ENCODE results near the gene GALNT9.
"Not testable (repeated sequence)": the region's sequence is repeated elsewhere in the genome, so short reads cannot be mapped to it uniquely, and the experiment has no call there.

Gene GALNT9

GRCh38 chr12:132263451-132264049 lies 65.8 kb downstream of the GALNT9 start:
- DNase-seq = no peak

- no peak for DNase-seq
Observed at GRCh38 chr12:132263061-132263360, 66.4 kb downstream of the GALNT9 start.

- DNase-seq = no peak
Observed at GRCh38 chr12:132262256-132263060, 66.9 kb downstream of the GALNT9 start.

GRCh38 chr12:132261328-132262138 lies 67.9 kb downstream of the GALNT9 start:
- DNase-seq = no peak

GRCh38 chr12:132260721-132261120 lies 68.7 kb downstream of the GALNT9 start:
- DNase-seq = no peak

GRCh38 chr12:132259872-132260695 lies 69.3 kb downstream of the GALNT9 start:
- no peak for DNase-seq

- DNase-seq = no peak
Observed at GRCh38 chr12:132259364-132259871, 70.0 kb downstream of the GALNT9 start.

GRCh38 chr12:132258543-132258942 lies 70.8 kb downstream of the GALNT9 start:
- DNase-seq = no peak

- DNase-seq = no peak
Observed at GRCh38 chr12:132257955-132258490, 71.4 kb downstream of the GALNT9 start.

- no peak for DNase-seq
Observed at GRCh38 chr12:132257206-132257954, 72.0 kb downstream of the GALNT9 start.

GRCh38 chr12:132256646-132257045 lies 72.7 kb downstream of the GALNT9 start:
- DNase-seq = no peak

GRCh38 chr12:132255642-132256041 lies 73.7 kb downstream of the GALNT9 start:
- DNase-seq = no peak

- no peak for DNase-seq
Observed at GRCh38 chr12:132253698-132254480, 75.5 kb downstream of the GALNT9 start.

- DNase-seq = not testable (repeated sequence)
Observed at GRCh38 chr12:132252981-132253380, 76.4 kb downstream of the GALNT9 start.

- DNase-seq = no peak
Observed at GRCh38 chr12:132251741-132252490, 77.5 kb downstream of the GALNT9 start.

GRCh38 chr12:132251310-132251709 lies 78.1 kb downstream of the GALNT9 start:
- DNase-seq = no peak

- no peak for DNase-seq
Observed at GRCh38 chr12:132250707-132251106, 78.7 kb downstream of the GALNT9 start.

- no peak for DNase-seq
Observed at GRCh38 chr12:132249689-132250478, 79.5 kb downstream of the GALNT9 start.
